NCI-H1105 treated with DMSO at 0.1 percent for 48 hours (cell line): Measurements from ENCODE around the gene IFT43.

Experiments used
- DNase-seq: peaks from one replicate; lab custom pipeline; 2025; lab: John Stamatoyannopoulos, UW

IFT43 gene

DNA sequence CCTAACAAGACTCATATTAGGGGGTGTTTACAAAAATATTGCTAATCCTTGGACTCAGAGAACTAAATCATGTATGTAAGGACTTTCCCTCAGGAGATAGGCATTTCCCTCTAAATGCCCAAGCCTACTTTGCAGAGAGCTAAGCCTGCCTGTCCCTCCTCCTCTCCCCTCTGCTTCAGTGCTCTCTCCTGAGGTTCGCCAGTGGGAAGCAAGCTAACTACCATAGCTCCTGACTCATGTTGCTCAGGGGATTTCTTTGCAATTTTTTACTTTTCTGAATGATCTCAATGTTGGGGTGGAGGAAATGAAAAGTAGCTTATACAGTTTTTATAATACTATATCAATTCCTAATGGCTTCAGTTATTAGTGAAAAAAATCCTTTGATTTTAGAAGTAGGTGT lies 29.6 kb downstream of the IFT43 start:
- no peak for DNase-seq

DNA sequence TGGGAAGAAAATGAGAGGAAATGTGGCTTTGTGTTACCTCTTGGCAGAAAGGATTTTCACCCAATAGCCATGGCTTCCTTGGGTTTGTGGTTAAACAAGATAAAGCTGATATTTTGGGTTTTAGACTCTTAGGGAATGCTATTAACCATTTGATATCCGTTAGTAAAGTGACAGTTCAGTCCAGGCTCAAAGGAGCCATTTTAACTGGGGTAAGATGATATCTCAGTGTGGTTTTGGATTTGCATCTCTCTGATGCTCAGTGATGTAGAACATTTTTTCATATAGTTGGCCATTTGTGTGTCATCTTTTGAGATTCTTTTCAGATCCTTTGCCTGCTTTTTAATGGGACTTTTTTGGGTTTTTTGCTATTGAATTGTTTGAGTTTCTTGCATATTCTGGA lies 30.1 kb downstream of the IFT43 start:
- DNase-seq = no peak

DNA sequence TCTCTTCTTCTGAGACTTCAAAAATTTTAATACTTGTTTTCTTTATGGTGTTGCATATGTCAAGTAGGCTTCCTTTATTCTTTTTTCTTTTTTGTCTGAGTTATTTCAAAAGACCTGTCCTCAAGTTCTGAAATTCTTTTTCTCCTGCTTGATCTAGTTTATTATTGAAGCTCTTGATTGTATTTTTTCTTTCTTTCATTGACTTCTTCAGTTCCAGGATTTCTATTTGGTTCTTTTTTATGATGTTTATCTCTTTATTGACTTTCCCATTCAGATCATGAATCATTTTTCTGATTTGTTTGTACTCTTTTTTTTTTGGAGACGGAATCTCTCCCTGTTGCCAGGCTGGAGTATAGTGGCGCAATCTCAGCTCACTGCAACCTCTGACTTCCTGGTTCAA lies 34.1 kb downstream of the IFT43 start:
- no peak for DNase-seq

DNA sequence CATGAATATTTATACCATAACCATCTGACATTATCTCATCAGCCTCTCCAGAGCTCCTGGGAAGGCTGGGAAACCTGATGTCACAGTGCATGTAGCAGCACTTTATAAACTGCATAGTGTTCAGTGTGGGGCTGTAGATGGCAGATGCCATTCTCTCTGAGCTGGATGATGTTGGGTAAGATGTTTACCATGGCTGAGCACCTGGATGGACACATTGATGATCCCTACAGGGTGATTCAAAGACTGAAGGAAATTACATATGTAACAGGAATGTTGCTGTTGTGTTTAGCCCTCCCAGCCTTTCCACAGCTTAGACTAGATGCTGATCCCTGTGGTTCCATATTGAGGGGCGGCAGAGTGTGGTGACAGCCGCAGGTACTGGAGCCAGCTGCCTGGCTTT lies 37.4 kb downstream of the IFT43 start:
- DNase-seq = no peak

DNA sequence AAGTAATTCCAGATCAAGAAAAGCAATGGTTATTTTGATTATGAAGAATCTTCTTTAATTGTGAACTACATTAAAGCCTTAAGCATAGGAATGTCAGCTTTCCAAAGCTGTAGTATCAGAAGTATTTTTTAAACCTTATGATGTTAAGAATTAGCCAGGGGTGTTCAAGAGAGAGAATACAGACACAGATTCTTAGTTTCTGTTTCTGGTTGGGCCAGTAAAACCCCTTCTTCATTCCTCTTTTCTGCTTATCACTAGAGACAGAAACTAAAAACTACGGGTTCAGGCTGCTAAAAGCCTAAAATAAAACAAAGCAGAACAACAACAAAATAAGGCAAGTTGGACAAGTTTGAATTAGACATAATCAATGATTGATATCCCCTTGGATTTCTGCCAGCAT lies 38.2 kb downstream of the IFT43 start:
- DNase-seq = no peak

DNA sequence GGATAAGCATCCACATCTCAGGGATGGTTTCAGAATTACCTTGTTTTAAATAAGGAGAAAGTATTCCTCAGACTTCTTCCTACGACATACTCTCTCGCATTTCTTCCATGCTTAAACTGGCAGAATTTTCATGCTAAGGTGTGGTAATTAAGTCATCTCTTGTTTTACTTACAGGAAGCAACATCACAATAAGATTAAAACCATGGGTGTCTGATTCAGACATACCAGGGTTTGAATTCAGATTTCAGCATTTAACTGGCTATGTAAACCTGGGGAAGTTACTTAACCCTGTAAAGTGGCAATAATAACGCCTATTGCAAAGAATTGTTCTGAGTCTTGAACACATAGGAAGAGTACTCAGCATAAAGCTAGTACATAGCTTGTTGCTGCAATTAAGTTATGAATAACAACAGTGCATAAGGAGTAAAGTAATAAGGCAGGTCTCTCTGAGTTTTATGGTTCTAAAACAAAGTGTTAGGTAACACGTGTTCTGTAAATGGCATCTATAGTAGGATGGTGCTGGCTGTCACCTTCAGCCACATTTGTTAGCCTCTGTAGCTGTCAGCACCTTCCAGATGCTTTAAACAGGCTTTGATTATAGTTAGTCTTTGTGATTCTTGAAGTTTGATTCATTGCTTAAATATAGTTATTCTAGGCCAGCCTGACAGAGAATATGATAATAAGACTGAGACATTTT lies 38.8 kb downstream of the IFT43 start:
- DNase-seq = no peak

DNA sequence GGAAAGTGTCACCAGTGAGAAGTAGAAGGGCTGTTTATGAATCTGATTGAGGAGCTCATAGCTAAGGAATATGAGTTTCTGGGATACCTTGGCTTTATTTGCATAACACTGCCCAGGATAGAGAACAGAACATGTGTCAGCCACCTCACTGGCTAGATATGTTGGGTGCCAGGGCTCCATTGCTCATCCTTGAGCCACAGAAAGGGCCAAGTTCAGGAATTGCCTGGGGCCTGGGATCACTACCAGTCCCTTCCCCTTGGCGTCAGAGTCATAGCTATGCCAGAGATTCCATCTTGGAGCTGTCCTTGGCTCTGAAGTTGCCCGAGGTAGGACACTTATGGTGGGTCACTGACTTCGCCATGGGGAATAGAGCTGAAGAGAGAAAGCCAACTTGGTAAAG lies 49.0 kb downstream of the IFT43 start:
- no peak for DNase-seq

DNA sequence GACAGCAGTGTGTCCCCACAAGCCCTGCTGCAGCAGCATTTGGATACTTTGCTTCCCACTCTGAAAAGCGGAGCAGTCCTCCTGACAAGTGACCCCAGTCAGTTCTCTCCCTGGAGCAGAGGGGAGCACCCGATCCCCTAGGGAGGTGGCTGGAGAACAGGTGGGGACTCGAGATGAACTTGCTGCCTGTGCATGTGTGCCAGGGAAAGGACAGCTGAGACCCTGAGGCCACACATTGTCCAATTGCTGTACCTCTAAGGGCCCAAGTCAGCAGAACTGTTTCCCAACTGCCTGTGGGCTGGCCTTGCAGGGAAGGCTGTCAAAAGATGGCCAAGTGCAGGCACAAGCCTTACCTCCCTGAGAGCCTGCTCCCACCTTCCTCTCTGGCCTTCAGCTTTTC lies 55.1 kb downstream of the IFT43 start:
- no peak for DNase-seq

DNA sequence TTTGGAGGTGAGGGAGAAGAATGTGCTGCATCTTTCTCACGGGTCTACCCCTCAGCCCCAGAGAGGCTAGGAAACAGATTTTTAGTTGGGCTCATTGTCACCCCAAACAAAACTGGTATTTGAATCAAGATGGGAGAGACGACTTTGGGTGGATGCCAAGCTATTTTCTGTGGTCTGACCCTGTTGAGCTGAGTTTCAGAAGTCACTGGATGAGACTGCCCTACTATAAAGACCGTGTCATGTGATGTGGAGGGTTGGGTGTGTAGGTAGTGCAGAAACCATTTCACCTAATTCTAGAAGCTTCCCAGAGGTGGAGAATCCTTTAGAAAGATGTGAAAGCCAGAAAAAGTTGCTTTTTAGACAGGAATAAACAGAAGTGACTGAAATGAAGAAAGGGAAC lies 60.2 kb downstream of the IFT43 start:
- no peak for DNase-seq

DNA sequence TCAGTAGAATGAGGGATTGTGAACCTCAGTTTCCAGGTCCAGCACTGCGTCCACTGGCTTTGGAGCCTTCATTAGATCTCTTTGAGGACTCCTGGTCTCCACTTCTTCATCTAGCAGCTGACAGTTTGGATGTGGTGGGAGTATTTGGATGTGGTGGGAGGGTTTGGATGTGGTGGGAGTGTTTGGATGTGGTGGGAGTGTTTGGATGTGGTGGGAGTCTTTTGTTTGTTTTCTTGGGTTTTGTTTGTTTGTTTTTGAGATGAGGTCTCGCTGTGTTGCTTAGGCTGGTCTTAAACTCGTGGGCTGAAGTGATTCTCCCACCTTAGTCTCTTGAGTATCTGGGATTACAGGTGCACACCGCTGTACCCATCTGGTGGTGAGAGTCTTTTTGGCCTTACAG lies 64.7 kb downstream of the IFT43 start:
- DNase-seq = no peak

DNA sequence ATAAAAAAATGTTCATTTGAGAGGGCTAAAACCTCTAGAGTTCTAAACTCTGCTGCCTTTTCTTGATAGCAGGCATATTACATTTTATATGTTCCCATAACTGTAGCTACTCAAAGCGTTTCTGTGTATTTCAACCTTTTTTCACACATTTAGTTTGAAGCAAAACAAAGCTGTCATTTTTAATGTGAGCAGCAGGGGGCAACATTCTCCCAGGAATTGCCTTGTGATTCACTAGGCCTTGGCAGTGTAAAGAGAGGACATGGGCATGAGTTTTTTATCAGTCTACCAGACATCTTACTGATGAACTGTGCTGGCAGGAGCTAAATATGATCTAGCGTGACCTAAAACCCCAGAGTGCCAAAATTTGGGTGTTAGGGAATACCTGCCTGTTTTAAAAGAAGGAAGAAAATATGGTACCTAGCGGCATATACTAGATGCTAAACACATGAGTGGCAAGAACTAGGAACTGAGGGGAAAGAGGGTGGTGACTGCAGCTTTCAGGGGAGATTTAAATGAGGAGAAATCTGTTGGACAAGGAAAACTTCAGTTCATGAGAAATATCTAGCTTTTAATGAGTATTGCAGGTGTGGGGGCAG lies 65.3 kb downstream of the IFT43 start:
- DNase-seq = peak; percentile 69

DNA sequence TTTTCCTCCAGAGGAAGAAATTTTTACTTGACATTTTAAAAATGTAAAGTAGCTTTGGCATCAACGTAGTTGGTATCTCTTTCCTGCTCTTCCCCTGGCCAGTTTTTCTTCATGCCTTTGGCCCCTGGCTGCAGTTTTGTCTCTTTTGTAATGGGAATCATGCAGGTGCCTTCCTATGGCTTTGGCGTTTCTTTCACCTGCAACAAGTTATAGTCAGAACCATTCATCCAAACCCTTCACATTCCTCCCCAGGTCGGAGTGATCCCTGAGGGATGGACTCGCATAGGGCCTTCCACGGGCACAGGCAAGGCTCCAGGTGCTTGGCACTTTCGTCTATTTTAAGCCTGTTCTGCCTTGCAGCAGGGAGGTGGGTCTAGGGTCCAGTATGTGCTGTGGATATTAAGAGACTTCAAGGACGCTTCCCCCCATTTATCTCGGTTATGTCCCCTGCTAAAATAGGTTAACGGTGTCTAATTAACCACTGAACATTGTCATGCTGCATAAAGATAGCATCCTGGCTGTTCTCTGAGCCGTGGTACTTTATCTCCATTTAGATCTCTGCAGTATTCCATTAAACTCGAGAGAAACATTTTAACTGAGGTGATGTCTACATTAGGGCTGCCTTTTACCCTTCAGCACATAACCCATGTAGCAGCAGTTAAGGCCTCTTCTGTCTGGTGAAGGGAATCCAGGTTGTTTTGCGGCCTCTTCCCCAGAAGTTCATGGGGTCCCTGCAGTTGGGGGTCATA lies 66.3 kb downstream of the IFT43 start:
- no peak for DNase-seq

DNA sequence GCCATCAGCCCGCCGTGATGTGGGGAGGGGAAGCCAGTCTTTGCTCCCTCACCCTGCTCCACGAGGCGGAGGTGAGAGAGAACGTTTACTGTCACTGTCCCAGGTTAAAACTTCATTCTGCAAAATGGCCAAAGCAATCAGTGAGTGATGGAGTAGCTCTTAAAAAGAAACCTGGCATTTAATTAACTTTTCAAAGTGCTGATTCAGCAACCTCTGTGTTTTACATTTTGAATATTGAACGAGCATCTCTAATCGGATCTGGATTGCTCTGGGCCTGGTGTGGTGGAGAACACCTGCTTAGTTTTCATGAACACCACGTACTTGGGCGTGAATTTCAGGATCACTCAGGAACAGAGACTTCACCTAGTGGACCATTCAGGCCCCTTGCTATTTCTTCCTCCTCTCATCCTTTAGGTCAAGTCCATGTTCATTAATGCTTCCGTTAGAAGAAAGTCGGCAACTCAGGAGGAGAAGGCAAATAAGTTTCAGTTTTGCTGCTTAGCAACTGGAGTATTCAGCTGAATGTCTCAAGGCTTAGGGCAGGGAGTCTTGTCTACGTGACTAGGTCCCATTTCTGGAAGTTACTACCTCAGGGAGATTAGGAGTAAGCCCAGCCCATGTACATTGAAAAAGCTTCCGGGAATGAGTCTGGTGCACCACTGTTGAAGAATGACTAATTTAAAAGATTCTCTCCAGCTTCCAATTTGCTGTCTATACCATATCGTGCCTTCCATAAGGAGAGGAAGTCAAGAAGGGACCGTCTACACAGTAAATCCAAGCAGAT lies 68.2 kb downstream of the IFT43 start:
- no peak for DNase-seq

DNA sequence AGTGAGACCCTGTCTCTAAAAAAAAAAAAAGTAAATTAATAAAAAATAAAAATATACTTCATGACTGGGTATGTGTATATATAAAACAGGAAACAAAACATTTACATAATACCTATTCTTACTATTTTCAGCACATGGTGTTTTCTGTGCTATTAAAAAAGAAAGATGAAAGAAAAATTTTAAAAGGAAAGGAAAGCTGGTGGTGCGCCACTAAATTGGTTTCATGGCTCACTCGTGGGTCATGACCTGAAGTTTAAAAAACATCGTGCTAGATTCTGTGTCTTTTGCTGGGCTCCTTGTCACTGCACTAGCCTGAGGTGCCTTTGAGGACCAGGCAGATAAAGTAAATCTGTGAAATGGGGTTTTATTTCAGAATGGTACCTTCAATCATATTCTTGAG lies 69.8 kb downstream of the IFT43 start:
- no peak for DNase-seq

DNA sequence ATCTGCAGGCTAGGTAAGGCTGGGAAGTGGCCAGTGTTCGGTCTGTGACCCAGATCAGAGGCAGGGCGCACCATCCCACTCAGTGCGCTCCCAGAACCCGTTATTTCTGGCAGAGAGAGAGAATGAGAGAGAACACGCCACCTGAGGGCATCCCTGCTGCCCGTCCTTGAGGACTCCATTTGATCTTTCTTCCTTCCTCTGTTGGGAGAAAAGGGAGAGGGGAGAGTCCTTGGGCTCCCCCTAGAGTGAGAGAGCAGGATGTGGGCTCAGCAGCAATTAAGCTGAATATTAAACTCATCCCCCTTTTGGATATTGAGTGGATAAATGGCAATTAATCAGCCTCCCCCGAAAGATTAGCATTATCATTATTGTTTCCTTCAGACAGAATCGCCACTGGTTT lies 70.6 kb downstream of the IFT43 start:
- no peak for DNase-seq

DNA sequence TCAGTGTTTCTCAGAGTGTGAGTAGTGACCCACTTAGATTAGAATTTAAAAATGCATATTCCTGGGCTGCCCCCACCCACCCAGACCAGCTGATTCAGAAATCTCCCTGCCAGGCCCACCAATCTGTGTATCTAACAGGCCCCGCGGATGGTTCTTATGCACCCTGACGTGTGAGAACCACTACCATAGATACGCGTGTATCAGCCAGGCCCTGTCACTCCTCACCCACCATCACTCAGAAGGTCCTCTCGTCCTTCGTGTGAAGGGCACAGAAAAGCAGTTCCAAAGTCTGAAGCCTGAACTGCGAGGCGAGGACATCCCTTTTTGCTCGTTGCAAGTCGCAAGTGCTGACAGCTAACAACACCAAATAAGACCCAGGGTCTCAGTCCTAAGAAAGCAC lies 72.4 kb downstream of the IFT43 start:
- no peak for DNase-seq

DNA sequence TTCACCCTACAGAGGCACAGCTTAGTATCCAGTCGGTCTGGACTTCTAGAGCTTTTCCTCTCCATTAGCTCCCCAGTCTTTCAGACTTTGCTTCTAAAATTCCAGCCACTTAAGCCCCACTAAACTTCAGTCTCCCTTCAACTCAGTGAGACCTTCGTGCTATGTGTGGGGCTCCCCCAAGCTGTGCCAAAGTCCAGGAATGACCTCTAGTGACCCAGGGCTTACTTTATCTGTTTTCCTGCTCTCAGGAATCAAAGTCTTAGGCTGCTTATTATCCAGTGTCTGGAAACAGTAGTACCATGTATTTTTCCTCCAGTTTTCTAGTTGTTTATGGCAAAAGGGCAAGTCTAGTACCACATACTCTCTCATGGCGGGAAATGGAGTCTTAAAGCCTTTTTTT lies 77.8 kb downstream of the IFT43 start:
- DNase-seq = no peak

DNA sequence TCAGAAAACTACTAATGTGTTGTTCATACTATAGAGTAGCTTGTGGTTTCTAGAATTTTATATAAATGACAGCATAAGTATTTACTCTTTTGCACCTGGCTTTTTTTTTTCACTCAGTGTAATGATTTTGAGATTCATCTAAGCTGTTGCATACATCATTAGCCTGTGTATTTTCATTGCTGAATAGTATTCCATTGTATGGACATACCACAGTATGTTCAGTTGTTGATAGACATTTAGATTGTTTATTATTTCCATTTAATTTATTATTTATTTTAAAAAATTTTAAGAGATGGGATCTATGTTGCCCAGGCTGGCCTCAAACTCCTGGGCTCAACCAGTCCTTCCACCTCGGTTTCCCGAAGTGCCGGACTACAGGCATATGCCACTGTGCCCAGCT lies 80.0 kb downstream of the IFT43 start:
- no peak for DNase-seq

DNA sequence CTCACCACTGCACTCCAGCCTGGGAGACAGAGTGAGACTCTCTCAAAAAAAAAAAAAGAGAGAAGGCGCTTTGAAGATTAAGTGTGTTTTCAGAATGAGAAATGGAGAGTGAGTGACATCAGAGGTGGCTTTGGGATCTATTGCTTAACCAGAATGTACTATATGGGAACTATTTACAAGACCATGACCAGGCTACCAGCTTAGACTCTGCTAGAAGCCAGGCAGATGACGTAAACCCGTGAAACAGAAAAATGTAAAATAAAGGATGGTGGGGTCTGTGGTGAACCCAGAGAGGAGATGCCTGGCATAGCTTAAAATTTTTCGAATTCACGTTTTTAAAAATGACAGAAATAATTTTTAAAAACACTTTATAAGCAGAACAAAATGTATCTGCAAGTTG lies 82.0 kb downstream of the IFT43 start:
- DNase-seq = no peak

DNA sequence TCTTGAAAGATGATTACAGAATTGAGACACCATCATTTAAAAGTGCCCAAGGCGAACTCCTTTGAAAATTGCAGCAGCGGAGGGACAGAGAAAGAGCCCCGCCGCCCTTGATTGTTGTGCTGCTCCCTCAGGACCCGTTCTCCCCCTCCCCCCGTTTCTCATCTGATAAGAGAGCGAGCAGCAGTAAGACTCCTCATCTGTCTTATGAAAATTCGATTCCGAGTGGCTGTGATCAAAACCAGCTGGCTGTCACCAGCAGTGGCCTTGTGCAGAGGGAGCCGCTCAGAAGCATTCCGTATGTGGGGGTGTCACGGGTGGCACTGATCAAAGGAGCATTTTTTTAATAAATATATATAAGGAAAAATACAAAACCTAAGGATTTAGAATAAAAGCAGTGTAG lies 88.2 kb downstream of the IFT43 start:
- DNase-seq = no peak

DNA sequence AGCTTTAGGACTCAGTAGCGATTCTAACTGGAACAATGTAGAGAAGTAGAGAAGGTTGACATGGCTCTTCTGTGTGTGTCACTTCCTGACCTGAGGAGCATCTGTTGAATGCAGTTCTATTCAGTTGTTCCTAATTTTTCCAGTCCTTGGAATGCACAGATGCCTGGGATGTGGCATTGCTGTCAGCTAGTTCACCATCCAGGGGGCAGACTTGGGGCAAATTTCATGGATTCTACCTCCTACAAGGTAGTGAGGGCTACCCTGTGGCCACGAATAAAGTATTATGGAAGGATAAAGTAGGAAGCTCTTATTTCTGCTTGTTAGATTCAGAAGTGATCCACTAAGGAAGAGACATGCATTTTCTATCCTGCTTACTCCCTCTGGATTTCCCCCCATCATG lies 91.8 kb downstream of the IFT43 start:
- no peak for DNase-seq

DNA sequence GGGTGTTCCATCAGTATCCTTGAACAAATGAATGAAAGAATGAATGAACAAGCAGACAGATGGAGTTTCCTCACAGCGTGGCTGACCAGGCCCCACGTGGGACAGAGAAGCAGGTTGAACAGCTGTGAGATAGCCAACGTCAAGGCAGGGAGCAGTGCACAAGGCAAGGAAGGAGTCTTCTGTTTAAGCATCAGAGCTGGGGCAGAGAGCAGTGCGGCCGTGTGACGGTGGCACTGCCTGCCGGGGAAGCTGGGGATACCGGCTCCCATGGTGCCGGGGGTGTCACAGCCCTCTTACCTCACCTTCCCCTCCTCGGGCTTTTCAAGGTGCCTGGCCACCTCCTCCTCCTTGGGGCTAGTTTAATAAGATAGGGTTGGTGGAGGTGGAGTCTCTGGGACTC lies 92.9 kb downstream of the IFT43 start:
- DNase-seq = no peak

DNA sequence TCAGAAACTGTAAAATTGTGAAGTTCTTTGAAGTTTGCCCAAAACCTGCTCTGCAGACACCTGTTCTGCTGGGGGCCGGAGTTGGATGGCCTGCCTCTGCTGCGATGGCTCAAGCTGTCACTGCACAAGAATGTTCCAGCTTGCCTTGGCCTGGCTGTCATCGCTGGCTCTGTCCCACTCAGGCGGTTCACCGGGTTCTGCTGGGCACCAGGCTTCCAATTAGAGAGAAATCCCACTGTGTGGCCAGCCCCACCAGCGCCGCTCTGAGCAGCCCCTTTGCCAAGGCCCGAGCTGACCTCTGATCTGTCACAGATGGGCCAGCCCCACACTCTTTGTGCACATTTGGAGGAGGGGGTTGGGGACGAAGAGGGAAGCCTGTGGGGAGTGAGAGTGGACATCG lies 94.5 kb downstream of the IFT43 start:
- DNase-seq = no peak
